Measurements from ENCODE around the gene MICA.

The MICA gene

GRCh38 chr6:31462026-31462963, 58.9 kb downstream of the MICA start:
- DNase-seq: no peak

GRCh38 chr6:31462964-31463870, 59.8 kb downstream of the MICA start:
- peak; percentile 95 to 98 for DNase-seq

- peak in 1 of 2 donors; percentile 33 for DNase-seq
Observed at GRCh38 chr6:31464252-31465184, 61.1 kb downstream of the MICA start.

Data from CD4-positive, alpha-beta T cell treated with Interleukin-1 beta for 1 hour (primary cell).